H9 (cell line): ENCODE data around the gene DNAJB6. TPM values are rescaled to one million over a fixed set of nuclear protein-coding genes. Genes with fewer than 3 reads are reported as not detected.

Experiments
- DNase-seq: peaks from one replicate; pipeline ENCODE4 v3.0.0-alpha.2; 2017
- H2AFZ ChIP-seq: one replicate; pipeline ENCODE4 v1.6.1; 2013; ENCODE audit warnings: mild to moderate bottlenecking, low read length, control low read depth, moderate library complexity
- H2AK5ac ChIP-seq: 2 replicates; pipeline ENCODE4 v1.6.1; 2013; ENCODE audit warnings: low read length, control low read depth, mixed read lengths; ENCODE audit not compliant: insufficient read length
- H2BK120ac ChIP-seq: one replicate; pipeline ENCODE4 v1.6.1; 2013; ENCODE audit warnings: low read depth, mild to moderate bottlenecking, low read length, control low read depth, inconsistent platforms; ENCODE audit not compliant: poor library complexity, severe bottlenecking
- H2BK12ac ChIP-seq: 2 replicates; pipeline ENCODE4 v1.6.1; 2013; ENCODE audit warnings: low read length, control low read depth, mixed read lengths, low read depth; ENCODE audit not compliant: insufficient read length
- H2BK15ac ChIP-seq: 2 replicates; pipeline ENCODE4 v1.6.1; 2013; ENCODE audit warnings: low read depth, low read length, control low read depth
- H2BK20ac ChIP-seq: one replicate; pipeline ENCODE4 v1.6.1; 2013; ENCODE audit warnings: low read depth, mild to moderate bottlenecking, low read length, control low read depth, inconsistent platforms; ENCODE audit not compliant: poor library complexity, severe bottlenecking
- H2BK5ac ChIP-seq: 2 replicates; pipeline ENCODE4 v1.6.1; 2013; ENCODE audit warnings: low read length, control low read depth, mixed read lengths; ENCODE audit not compliant: insufficient read length
- H3K14ac ChIP-seq: 2 replicates; pipeline ENCODE4 v1.6.1; 2013; ENCODE audit warnings: low read length, control low read depth; ENCODE audit not compliant: insufficient read depth
- H3K18ac ChIP-seq: 2 replicates; pipeline ENCODE4 v1.6.1; 2013; ENCODE audit warnings: low read depth, mild to moderate bottlenecking, mixed read lengths, low read length, control low read depth; ENCODE audit not compliant: insufficient read length
- H3K23ac ChIP-seq: 2 replicates; pipeline ENCODE4 v1.6.1; 2013; ENCODE audit warnings: low read length, control low read depth, mixed read lengths, low read depth; ENCODE audit not compliant: insufficient read length
- H3K23me2 ChIP-seq: 2 replicates; pipeline ENCODE4 v1.6.1; 2013; ENCODE audit warnings: low read depth, mild to moderate bottlenecking, mixed read lengths, low read length, control low read depth; ENCODE audit not compliant: insufficient read length, poor library complexity, severe bottlenecking
- H3K27ac ChIP-seq: 2 replicates; pipeline ENCODE4 v1.5.1; 2013; ENCODE audit warnings: low read length, control low read depth, mixed read lengths, low read depth; ENCODE audit not compliant: insufficient read length
- H3K27me3 ChIP-seq: 2 replicates; pipeline ENCODE4 v1.6.1; 2013; ENCODE audit warnings: low read length, control low read depth, inconsistent platforms; ENCODE audit not compliant: insufficient read depth
- H3K4ac ChIP-seq: 2 replicates; pipeline ENCODE4 v1.6.1; 2013; ENCODE audit warnings: low read depth, mild to moderate bottlenecking, control low read depth, inconsistent platforms, low read length, moderate library complexity
- H3K4me1 ChIP-seq: 2 replicates; pipeline ENCODE4 v1.6.1; 2013; ENCODE audit warnings: low read length, control low read depth, inconsistent platforms; ENCODE audit not compliant: insufficient read depth
- H3K4me2 ChIP-seq: 2 replicates; pipeline ENCODE4 v1.6.1; 2013; ENCODE audit warnings: low read length, control low read depth, mixed read lengths; ENCODE audit not compliant: insufficient read length, insufficient read depth
- H3K56ac ChIP-seq: 2 replicates; pipeline ENCODE4 v1.6.1; 2013; ENCODE audit warnings: low read depth, mild to moderate bottlenecking, mixed read lengths, low read length, control low read depth; ENCODE audit not compliant: insufficient read length
- H3K79me1 ChIP-seq: 2 replicates; pipeline ENCODE4 v1.6.1; 2013; ENCODE audit warnings: low read depth, mild to moderate bottlenecking, moderate library complexity, low read length, control low read depth, inconsistent platforms; ENCODE audit not compliant: insufficient read depth, poor library complexity, severe bottlenecking
- H3K79me2 ChIP-seq: 2 replicates; pipeline ENCODE4 v1.6.1; 2013; ENCODE audit warnings: low read length, control low read depth, inconsistent platforms; ENCODE audit not compliant: insufficient read depth
- H3K9ac ChIP-seq: 2 replicates; pipeline ENCODE4 v1.6.1; 2013; ENCODE audit warnings: low read length, control low read depth, mixed read lengths; ENCODE audit not compliant: insufficient read length; ENCODE audit errors: extremely low read depth
- H3K9me3 ChIP-seq: one replicate; pipeline ENCODE4 v1.6.1; 2013; ENCODE audit warnings: low read depth, low read length, inconsistent platforms; ENCODE audit not compliant: control insufficient read depth
- H3T11ph ChIP-seq: one replicate; pipeline ENCODE4 v1.6.1; 2013; ENCODE audit warnings: mild to moderate bottlenecking, low read length, control low read depth, inconsistent platforms
- H4K20me1 ChIP-seq: one replicate; pipeline ENCODE4 v1.6.1; 2013; ENCODE audit not compliant: control insufficient read depth, insufficient read length, insufficient read depth
- H4K5ac ChIP-seq: 2 replicates; pipeline ENCODE4 v1.6.1; 2013; ENCODE audit warnings: low read depth, mild to moderate bottlenecking, mixed read lengths, low read length, control low read depth; ENCODE audit not compliant: insufficient read length
- H4K8ac ChIP-seq: replicated peaks from 2 replicates; pipeline ENCODE4 v1.6.1; 2013; ENCODE audit warnings: low read length, control low read depth, mixed read lengths, low read depth; ENCODE audit not compliant: insufficient read length
- H4K91ac ChIP-seq: 2 replicates; pipeline ENCODE4 v1.6.1; 2013; ENCODE audit warnings: low read depth, mild to moderate bottlenecking, moderate library complexity, mixed read lengths, low read length, control low read depth; ENCODE audit not compliant: insufficient read length
- H3K27ac Mint-ChIP-seq, 3 experiments: 2 replicates in 2 of 3; 3 replicates in 1 of 3; pipeline ENCODE4 v1.8.0; 2020 to 2021; ENCODE audit warnings: mixed read lengths in 3 of 3, mild to moderate bottlenecking in 1 of 3, moderate library complexity in 1 of 3
- H3K27me3 Mint-ChIP-seq: 2 replicates; pipeline ENCODE4 v1.8.0; 2021; ENCODE audit warnings: low read depth, mild to moderate bottlenecking, moderate library complexity, mixed read lengths
- H3K36me3 Mint-ChIP-seq, 3 experiments: 2 replicates in 2 of 3; 3 replicates in 1 of 3; pipeline ENCODE4 v1.8.0; 2020 to 2021; ENCODE audit warnings: low read depth in 3 of 3, mixed read lengths in 3 of 3; ENCODE audit not compliant: insufficient read depth in 1 of 3
- H3K4me1 Mint-ChIP-seq, 2 experiments: 2 replicates each; pipeline ENCODE4 v1.8.0; 2020; ENCODE audit warnings: mixed read lengths in 2 of 2
- H3K4me3 Mint-ChIP-seq, 2 experiments: 2 replicates in 1 of 2; 3 replicates in 1 of 2; pipeline ENCODE4 v1.8.0; 2020 to 2021; ENCODE audit warnings: mild to moderate bottlenecking in 2 of 2, mixed read lengths in 2 of 2, moderate library complexity in 1 of 2
- H3K9me3 Mint-ChIP-seq, 2 experiments: 2 replicates in 1 of 2; 3 replicates in 1 of 2; pipeline ENCODE4 v1.8.0; 2020; ENCODE audit warnings: mild to moderate bottlenecking in 2 of 2, mixed read lengths in 2 of 2, moderate library complexity in 1 of 2
- whole genome bisulfite sequencing: extraction: QIAGEN DNeasy Blood & Tissue Kit; methylation state at CpG from one replicate; pipeline ENCODE4 v1.1.7; 2013; ENCODE audit warnings: missing lambda C conversion rate, low lambda C conversion rate, mixed read lengths; ENCODE audit not compliant: insufficient read length; ENCODE audit errors: extremely low coverage; 5-methylcytosine and 5-hydroxymethylcytosine counted together
- total RNA-seq: library from RNA; stranded (reverse); gene quantifications from 2 replicates; pipeline ENCODE4 v1.2.1, GENCODE V29; 2021
- TF ChIP-seq, protein P1 (sequence below): fragments of 200-600 bp; sonication (generic); conservative IDR thresholded peaks from 3 replicates; pipeline ENCODE4 v1.8.0; 2021; ENCODE audit warnings: antibody characterized with exemption, mild to moderate bottlenecking

DNAJB6 gene
- total RNA-seq, 1 experiment from 2014 or later: 215 TPM

DNA sequence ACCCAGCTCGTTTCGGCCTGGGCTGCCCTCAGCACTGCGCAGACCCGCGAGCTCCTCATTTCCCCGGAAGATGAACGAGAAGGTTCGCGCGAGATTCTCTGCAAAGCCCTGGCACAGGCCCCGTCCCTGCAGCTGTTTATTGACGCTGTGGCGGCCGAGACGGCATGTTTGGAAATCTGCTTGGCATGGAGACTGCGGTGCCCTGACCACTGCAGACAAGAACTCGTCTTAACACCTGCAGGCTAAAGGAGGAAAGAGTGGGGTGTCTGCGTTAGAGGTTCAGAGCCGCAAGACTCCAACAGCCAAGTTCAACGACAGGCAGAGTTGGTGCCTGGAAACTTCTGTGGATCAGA lies 125.6 kb downstream of the DNAJB6 start:
- Histone ChIP-seq H4K8ac (no peak overlapping the region), H3K79me2 (no peaks in the 10 kb centered on the region), H2BK15ac (no peak overlapping the region), H2BK12ac (no peak overlapping the region), H3K4ac (no peak overlapping the region), H3K23ac (no peak overlapping the region), H3K23me2 (no peaks in the 10 kb centered on the region), H3K27ac (no peak overlapping the region), H3K14ac (no peak overlapping the region; the same call in 1 of the 2 replicates), H4K91ac (no peak overlapping the region), H2BK20ac (no peak overlapping the region), H3K79me1 (no peaks in the 10 kb centered on the region), H2BK120ac (no peak overlapping the region), H3K56ac (no peak overlapping the region), H3T11ph (no peak overlapping the region), H3K4me2 (no peak overlapping the region), H2BK5ac (no peak overlapping the region), H3K9ac (no peak overlapping the region), H3K18ac (no peak overlapping the region), H2AFZ (no peak overlapping the region), H2AK5ac (no peak overlapping the region), H3K4me1 (no peaks in the 10 kb centered on the region), H3K27me3 (no peaks in the 10 kb centered on the region), H4K20me1 (no peaks in the 10 kb centered on the region), H3K9me3 (no peaks in the 10 kb centered on the region), H4K5ac (no peak overlapping the region)
- Mint-ChIP-seq H3K36me3 (no peaks in the 10 kb centered on the region), H3K27me3 (peaks cover 90% of the 10 kb centered on the region), H3K4me3 (no peak overlapping the region), H3K4me1 (peaks cover 40 to 60% of the 10 kb centered on the region in 2 experiments), H3K27ac (no peak overlapping the region), H3K9me3 (no peaks in the 10 kb centered on the region; a peak in 1 of 5 replicates)
- no peak for DNase-seq
- no CpG with 5 or more reads among the region's 20 CpGs for WGBS
- TF ChIP-seq, protein P1, sequence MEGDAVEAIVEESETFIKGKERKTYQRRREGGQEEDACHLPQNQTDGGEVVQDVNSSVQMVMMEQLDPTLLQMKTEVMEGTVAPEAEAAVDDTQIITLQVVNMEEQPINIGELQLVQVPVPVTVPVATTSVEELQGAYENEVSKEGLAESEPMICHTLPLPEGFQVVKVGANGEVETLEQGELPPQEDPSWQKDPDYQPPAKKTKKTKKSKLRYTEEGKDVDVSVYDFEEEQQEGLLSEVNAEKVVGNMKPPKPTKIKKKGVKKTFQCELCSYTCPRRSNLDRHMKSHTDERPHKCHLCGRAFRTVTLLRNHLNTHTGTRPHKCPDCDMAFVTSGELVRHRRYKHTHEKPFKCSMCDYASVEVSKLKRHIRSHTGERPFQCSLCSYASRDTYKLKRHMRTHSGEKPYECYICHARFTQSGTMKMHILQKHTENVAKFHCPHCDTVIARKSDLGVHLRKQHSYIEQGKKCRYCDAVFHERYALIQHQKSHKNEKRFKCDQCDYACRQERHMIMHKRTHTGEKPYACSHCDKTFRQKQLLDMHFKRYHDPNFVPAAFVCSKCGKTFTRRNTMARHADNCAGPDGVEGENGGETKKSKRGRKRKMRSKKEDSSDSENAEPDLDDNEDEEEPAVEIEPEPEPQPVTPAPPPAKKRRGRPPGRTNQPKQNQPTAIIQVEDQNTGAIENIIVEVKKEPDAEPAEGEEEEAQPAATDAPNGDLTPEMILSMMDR: no peak
